Fibroblast of lung (primary cell): Measurements from ENCODE around the gene HTR3B. TPM values are rescaled to one million over a fixed set of nuclear protein-coding genes. Genes with fewer than 3 reads are reported as not detected.

Experiments used
- DNase-seq, 2 donors: peaks; one replicate each; pipeline versions ENCODE4 v3.0.0 to v3.0.0-alpha.2; 2010; ENCODE audit warnings: low read depth in 2 of 2
- H2AFZ ChIP-seq: 2 replicates; pipeline ENCODE4 v1.5.1; 2012; ENCODE audit warnings: low read length, control low read depth, inconsistent platforms
- H3K27ac ChIP-seq: 2 replicates; pipeline ENCODE4 v1.5.1; 2011; ENCODE audit warnings: low read length, control low read depth; ENCODE audit not compliant: insufficient read depth
- H3K27me3 ChIP-seq: 2 replicates; pipeline ENCODE4 v1.5.1; 2011; ENCODE audit warnings: mild to moderate bottlenecking, low read length; ENCODE audit not compliant: control insufficient read depth, insufficient read depth
- H3K36me3 ChIP-seq: 2 replicates; pipeline ENCODE4 v1.5.1; 2011; ENCODE audit warnings: low read length; ENCODE audit not compliant: control insufficient read depth, insufficient read depth
- H3K4me1 ChIP-seq: 2 replicates; pipeline ENCODE4 v1.5.1; 2011; ENCODE audit warnings: low read length; ENCODE audit not compliant: control insufficient read depth, insufficient read depth; ENCODE audit errors: extremely low read depth
- H3K4me2 ChIP-seq: 2 replicates; pipeline ENCODE4 v1.5.1; 2011; ENCODE audit warnings: low read length, control low read depth; ENCODE audit not compliant: insufficient read depth; ENCODE audit errors: extremely low read depth
- H3K4me3 ChIP-seq, 4 experiments: fragments of 200-600 bp in 1 of 4; sonication (generic) in 1 of 4; replicated peaks in 1 of 4; 2 replicates each; pipeline ENCODE4 v1.5.1; 2011 to 2016; ENCODE audit warnings: low read length in 4 of 4, low read depth in 3 of 4, mild to moderate bottlenecking in 3 of 4, control low read depth in 2 of 4, inconsistent platforms in 1 of 4, mixed read lengths in 1 of 4; ENCODE audit not compliant: insufficient read depth in 1 of 4; ENCODE audit errors: control extremely low read depth in 1 of 4
- H3K79me2 ChIP-seq: 2 replicates; pipeline ENCODE4 v1.5.1; 2012; ENCODE audit warnings: mild to moderate bottlenecking, low read length, inconsistent platforms; ENCODE audit not compliant: control insufficient read depth, insufficient read depth
- H3K9ac ChIP-seq: 2 replicates; pipeline ENCODE4 v1.5.1; 2011; ENCODE audit warnings: mild to moderate bottlenecking, low read length, control low read depth; ENCODE audit not compliant: insufficient read depth
- H3K9me3 ChIP-seq: 2 replicates; pipeline ENCODE4 v1.5.1; 2012; ENCODE audit warnings: low read depth, low read length; ENCODE audit not compliant: control insufficient read depth, insufficient read depth
- H4K20me1 ChIP-seq: 2 replicates; pipeline ENCODE4 v1.5.1; 2011; ENCODE audit warnings: low read length; ENCODE audit not compliant: control insufficient read depth, insufficient read depth; ENCODE audit errors: extremely low read depth
- EZH2 ChIP-seq: IDR thresholded peaks from 2 replicates; pipeline ENCODE4 v1.5.1; 2012; ENCODE audit warnings: low read length, control low read depth, mild to moderate bottlenecking; ENCODE audit errors: missing control alignments
- polyA plus RNA-seq, 2 donors: library from polyadenylated mRNA; depleted of rRNA in 1 of 2; stranded (reverse) in 1 of 2; unstranded in 1 of 2; fragments of >200 nt; gene quantifications; 2 replicates each; pipeline ENCODE4 v1.2.1, GENCODE V29; 2011 to 2012; ENCODE audit warnings: missing spikeins in 1 of 2
- total RNA-seq: library from RNA; depleted of rRNA; stranded (reverse); fragments of >200 nt; gene quantifications from 2 replicates; pipeline ENCODE4 v1.2.1, GENCODE V29; 2014
- TF ChIP-seq, protein P1 (sequence below), 2 donors: IDR thresholded peaks in 1 of 2; conservative IDR thresholded peaks in 1 of 2; 1 replicate in 1 of 2; 2 replicates in 1 of 2; pipeline ENCODE4 v1.5.1; 2011 to 2012; ENCODE audit warnings: low read length in 2 of 2, control low read depth in 1 of 2, inconsistent platforms in 1 of 2, low read depth in 1 of 2, mild to moderate bottlenecking in 1 of 2

Gene HTR3B
- total and polyA plus RNA-seq, 2 donors (not counting 1 experiment from before 2014, with no cell fraction given), result not detected

DNA sequence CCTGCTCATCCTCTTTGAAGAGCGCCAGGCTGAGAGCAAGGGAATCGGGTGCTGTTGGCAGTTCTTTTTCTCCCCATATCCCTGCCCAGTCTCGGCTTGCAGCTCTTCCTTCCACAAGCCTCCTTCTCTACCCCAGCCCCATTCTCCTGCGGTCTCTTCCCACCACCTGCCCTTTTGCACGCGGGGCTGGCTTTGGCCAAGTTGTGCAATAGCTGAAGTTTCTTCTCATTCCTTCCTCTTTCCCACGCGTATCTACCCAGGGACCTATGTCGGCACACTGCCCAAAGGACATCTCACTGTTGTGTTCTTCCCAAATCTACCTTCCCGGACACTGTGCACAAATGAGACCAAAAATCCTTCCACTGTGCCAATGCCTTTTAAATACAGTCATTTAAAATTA lies 48.0 kb downstream of the HTR3B start:
- H3K4me1 ChIP-seq, result no peaks in the 10 kb centered on the region
- H3K9me3 ChIP-seq, result no peaks in the 10 kb centered on the region
- TF ChIP-seq, protein P1, sequence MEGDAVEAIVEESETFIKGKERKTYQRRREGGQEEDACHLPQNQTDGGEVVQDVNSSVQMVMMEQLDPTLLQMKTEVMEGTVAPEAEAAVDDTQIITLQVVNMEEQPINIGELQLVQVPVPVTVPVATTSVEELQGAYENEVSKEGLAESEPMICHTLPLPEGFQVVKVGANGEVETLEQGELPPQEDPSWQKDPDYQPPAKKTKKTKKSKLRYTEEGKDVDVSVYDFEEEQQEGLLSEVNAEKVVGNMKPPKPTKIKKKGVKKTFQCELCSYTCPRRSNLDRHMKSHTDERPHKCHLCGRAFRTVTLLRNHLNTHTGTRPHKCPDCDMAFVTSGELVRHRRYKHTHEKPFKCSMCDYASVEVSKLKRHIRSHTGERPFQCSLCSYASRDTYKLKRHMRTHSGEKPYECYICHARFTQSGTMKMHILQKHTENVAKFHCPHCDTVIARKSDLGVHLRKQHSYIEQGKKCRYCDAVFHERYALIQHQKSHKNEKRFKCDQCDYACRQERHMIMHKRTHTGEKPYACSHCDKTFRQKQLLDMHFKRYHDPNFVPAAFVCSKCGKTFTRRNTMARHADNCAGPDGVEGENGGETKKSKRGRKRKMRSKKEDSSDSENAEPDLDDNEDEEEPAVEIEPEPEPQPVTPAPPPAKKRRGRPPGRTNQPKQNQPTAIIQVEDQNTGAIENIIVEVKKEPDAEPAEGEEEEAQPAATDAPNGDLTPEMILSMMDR (conservative IDR thresholded peaks at IDR 0.05 in 1 of 2, IDR thresholded peaks at IDR 0.05 in 1 of 2; ENCODE audit: low read depth in 1 of 2, low read length in 2 of 2), result no peak
- TF ChIP-seq EZH2, result no peak
- no peak for DNase-seq
- H2AFZ ChIP-seq, result no peak overlapping the region
- no peak overlapping the region for H3K27ac ChIP-seq
- no peak overlapping the region for H3K4me3 ChIP-seq
- no peaks in the 10 kb centered on the region for H4K20me1 ChIP-seq
- H3K36me3 ChIP-seq, result no peaks in the 10 kb centered on the region
- no peaks in the 10 kb centered on the region for H3K27me3 ChIP-seq
- no peak overlapping the region for H3K4me2 ChIP-seq
- no peaks in the 10 kb centered on the region for H3K79me2 ChIP-seq
- H3K9ac ChIP-seq, result no peak overlapping the region

DNA sequence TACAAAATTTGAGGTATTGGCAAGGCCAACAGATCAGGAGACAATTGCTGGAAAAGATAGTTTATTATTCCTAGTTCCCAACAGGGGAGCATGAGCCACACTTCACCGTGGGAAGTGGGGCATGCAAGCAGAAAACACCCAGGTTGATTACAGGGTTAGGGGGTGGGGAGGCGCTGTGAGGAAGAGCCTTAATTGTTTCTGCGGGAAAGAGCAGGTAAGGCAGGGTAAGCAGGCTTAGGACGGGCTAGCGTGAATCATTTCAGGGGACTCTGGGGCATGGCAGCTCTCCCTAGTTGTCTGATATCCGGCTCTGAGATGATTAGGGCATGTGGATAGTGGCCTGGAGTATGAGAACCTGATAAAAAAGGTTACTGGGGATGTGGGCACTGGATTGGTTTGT lies 49.6 kb downstream of the HTR3B start:
- H3K4me3 ChIP-seq, result no peak overlapping the region
- no peaks in the 10 kb centered on the region for H3K79me2 ChIP-seq
- no peak overlapping the region for H3K4me2 ChIP-seq
- H4K20me1 ChIP-seq, result no peaks in the 10 kb centered on the region
- no peaks in the 10 kb centered on the region for H3K4me1 ChIP-seq
- no peak for TF ChIP-seq EZH2
- TF ChIP-seq, protein P1 (conservative IDR thresholded peaks at IDR 0.05 in 1 of 2, IDR thresholded peaks at IDR 0.05 in 1 of 2; ENCODE audit: low read depth in 1 of 2, low read length in 2 of 2), result no peak
- H3K9ac ChIP-seq, result no peak overlapping the region
- no peaks in the 10 kb centered on the region for H3K27me3 ChIP-seq
- DNase-seq, result no peak
- no peak overlapping the region for H3K27ac ChIP-seq
- H3K36me3 ChIP-seq, result no peaks in the 10 kb centered on the region
- H3K9me3 ChIP-seq, result no peaks in the 10 kb centered on the region
- no peak overlapping the region for H2AFZ ChIP-seq

DNA sequence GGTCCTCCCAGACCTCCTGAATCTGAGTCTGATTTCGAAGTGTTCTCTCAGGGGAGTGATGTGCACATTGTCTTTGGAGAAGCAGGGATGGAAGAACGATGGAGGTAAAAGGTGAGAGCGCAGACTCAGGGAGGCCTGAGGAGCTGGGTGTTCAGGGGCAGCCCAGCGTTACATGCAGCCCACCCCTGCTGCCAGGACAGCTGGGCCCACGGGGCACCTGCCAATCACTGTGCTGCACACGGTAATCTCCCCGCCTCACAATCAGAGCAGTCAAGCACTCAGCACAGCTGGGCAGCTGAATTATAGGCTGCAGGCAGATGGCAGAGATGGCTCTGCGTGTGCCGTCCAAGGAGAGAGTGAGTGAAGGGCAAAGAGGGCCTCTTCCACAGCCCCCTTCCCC lies 52.4 kb downstream of the HTR3B start:
- H3K79me2 ChIP-seq, result no peaks in the 10 kb centered on the region
- H3K9ac ChIP-seq, result no peak overlapping the region
- no peak overlapping the region for H3K4me3 ChIP-seq
- no peaks in the 10 kb centered on the region for H3K27me3 ChIP-seq
- H3K36me3 ChIP-seq, result no peaks in the 10 kb centered on the region
- no peak for DNase-seq
- no peaks in the 10 kb centered on the region for H4K20me1 ChIP-seq
- TF ChIP-seq EZH2, result no peak
- H3K9me3 ChIP-seq, result no peaks in the 10 kb centered on the region
- H3K4me2 ChIP-seq, result no peak overlapping the region
- no peaks in the 10 kb centered on the region for H3K4me1 ChIP-seq
- H2AFZ ChIP-seq, result no peak overlapping the region
- no peak overlapping the region for H3K27ac ChIP-seq
